Kidney (tissue), 22 donors: ENCODE data around the gene ELOVL6. TPM values are rescaled to one million over a fixed set of nuclear protein-coding genes. Genes with fewer than 3 reads are reported as not detected.

Experiments used
- DNase-seq, 5 donors: peaks; one replicate each; pipeline ENCODE4 v3.0.0-alpha.2; 2013 to 2020
- FAIRE-seq: peaks from 2 replicates; lab custom pipeline; 2012; peaks lifted over from hg19 to GRCh38; lab: Jason Lieb, UNC
- H3K27ac ChIP-seq, 2 donors: one replicate each; pipeline ENCODE4 v1.7.0; 2013; ENCODE audit warnings: low read depth in 2 of 2, low read length in 2 of 2, inconsistent platforms in 1 of 2
- H3K27me3 ChIP-seq: one replicate; pipeline ENCODE4 v1.7.1; 2013; ENCODE audit warnings: low read length, inconsistent platforms; ENCODE audit not compliant: control insufficient read depth, insufficient read depth
- H3K36me3 ChIP-seq, 3 donors: one replicate each; pipeline versions ENCODE4 v1.7.0 to v1.7.1; 2013; ENCODE audit warnings: low read length in 3 of 3, control low read depth in 1 of 3, inconsistent platforms in 1 of 3; ENCODE audit not compliant: insufficient read depth in 3 of 3, control insufficient read depth in 2 of 3
- H3K4me1 ChIP-seq, 3 donors: one replicate each; pipeline versions ENCODE4 v1.7.0 to v1.7.1; 2013; ENCODE audit warnings: low read length in 3 of 3, inconsistent platforms in 1 of 3, low read depth in 1 of 3; ENCODE audit not compliant: control insufficient read depth in 2 of 3, insufficient read depth in 2 of 3
- H3K4me3 ChIP-seq, 3 donors: one replicate each; pipeline versions ENCODE4 v1.7.0 to v1.8.1; 2013; ENCODE audit warnings: low read length in 3 of 3, control low read depth in 1 of 3, inconsistent platforms in 1 of 3
- H3K9ac ChIP-seq, 3 donors: one replicate each; pipeline versions ENCODE4 v1.7.0 to v1.7.1; 2013; ENCODE audit warnings: low read length in 3 of 3, control low read depth in 1 of 3, inconsistent platforms in 1 of 3
- H3K9me3 ChIP-seq, 3 donors: one replicate each; pipeline versions ENCODE4 v1.7.0 to v1.7.1; 2013; ENCODE audit warnings: low read length in 3 of 3, control low read depth in 1 of 3, inconsistent platforms in 1 of 3; ENCODE audit not compliant: control insufficient read depth in 2 of 3, insufficient read depth in 1 of 3
- CTCF ChIP-seq: IDR thresholded peaks from 3 replicates; pipeline ENCODE4 v1.5.1; 2012; ENCODE audit warnings: mild to moderate bottlenecking, moderate library complexity, borderline replicate concordance; ENCODE audit not compliant: insufficient read depth; ENCODE audit errors: extremely low read depth
- intact Hi-C: fragments of 100-400 bp; cut with DNase I; formaldehyde crosslinking; loops from one replicate; pipeline ENCODE4 v1.11.1; 2022
- long read RNA-seq, 10 donors: library from polyadenylated mRNA in 1 of 10; unstranded in 1 of 10; transcript quantifications; one replicate each; pipeline ENCODE4 v2.0.0 and lab custom pipeline, GENCODE V29; 2021 to 2026
- polyA plus RNA-seq: library from polyadenylated mRNA; stranded (reverse); fragments of 350-450 nt; fragmentation: Illumina TruSeq; extraction: RNeasy Lipid Tissue Mini Kit (QIAGEN cat#74804); gene quantifications from one replicate; pipeline ENCODE4 v1.2.3, GENCODE V29; 2014; ENCODE audit warnings: low read depth, low replicate concordance; ENCODE audit not compliant: insufficient read depth
- total RNA-seq: library from RNA; stranded (reverse); fragmentation: NEBNext Ultra II Directional; extraction: Animal tissue kit (Norgen Biotek cat#: 25700); gene quantifications from one replicate; pipeline ENCODE4 v1.2.1, GENCODE V29; 2021
- donor health status: control.
- donor health status: control.
- donor health status: control.
- donor health status: control.
- donor health status: control.
- donor health status: DM: yes; HTN: yes; CAD: no.
- donor health status: Normal renal cell carcinoma (clear cell type).

Gene ELOVL6
- total RNA-seq (10.7 TPM), polyA plus RNA-seq (21.5 TPM)
- long read RNA-seq, donor 1, partial matches to known transcripts: 0 of 3 reads
- long read RNA-seq, donor 1, other reads (novel, unspliced or antisense): 0 of 3 reads
- long read RNA-seq, donor 2, full-length matches to known transcripts: 4 of 4 reads
- long read RNA-seq, donor 2, partial matches to known transcripts: 0 of 4 reads
- long read RNA-seq, donor 2, other reads (novel, unspliced or antisense): 0 of 4 reads
- long read RNA-seq, donor 3, transcript ELOVL6-201 (4 exons, 3,090 nt): major isoform, 7 of 7 reads
- long read RNA-seq, donor 3, partial matches to known transcripts: 0 of 7 reads
- long read RNA-seq, donor 3, other reads (novel, unspliced or antisense): 0 of 7 reads
- long read RNA-seq, donor 4, transcript ELOVL6-201 (4 exons, 3,090 nt): major isoform, 7 of 8 reads
- long read RNA-seq, donor 4, partial matches to known transcripts: 0 of 8 reads
- long read RNA-seq, donor 4, other reads (novel, unspliced or antisense): 0 of 8 reads
- long read RNA-seq, donor 5, partial matches to known transcripts: 0 of 1 reads
- long read RNA-seq, donor 5, other reads (novel, unspliced or antisense): 0 of 1 reads
- long read RNA-seq, donor 6, full-length matches to known transcripts: 7 of 7 reads
- long read RNA-seq, donor 6, partial matches to known transcripts: 0 of 7 reads
- long read RNA-seq, donor 6, other reads (novel, unspliced or antisense): 0 of 7 reads
- long read RNA-seq, donor 7, partial matches to known transcripts: 0 of 8 reads
- long read RNA-seq, donor 7, other reads (novel, unspliced or antisense): 4 of 8 reads
- long read RNA-seq, donor 8, transcript ELOVL6-201 (4 exons, 3,090 nt): major isoform, 5 of 5 reads
- long read RNA-seq, donor 8, partial matches to known transcripts: 0 of 5 reads
- long read RNA-seq, donor 8, other reads (novel, unspliced or antisense): 0 of 5 reads
- long read RNA-seq, donor 9, partial matches to known transcripts: 0 of 3 reads
- long read RNA-seq, donor 9, other reads (novel, unspliced or antisense): 0 of 3 reads
- long read RNA-seq, donor 10, transcript ELOVL6-201 (4 exons, 3,090 nt): major isoform, 7 of 9 reads
- long read RNA-seq, donor 10, partial matches to known transcripts: 0 of 9 reads
- long read RNA-seq, donor 10, other reads (novel, unspliced or antisense): 0 of 9 reads

DNA sequence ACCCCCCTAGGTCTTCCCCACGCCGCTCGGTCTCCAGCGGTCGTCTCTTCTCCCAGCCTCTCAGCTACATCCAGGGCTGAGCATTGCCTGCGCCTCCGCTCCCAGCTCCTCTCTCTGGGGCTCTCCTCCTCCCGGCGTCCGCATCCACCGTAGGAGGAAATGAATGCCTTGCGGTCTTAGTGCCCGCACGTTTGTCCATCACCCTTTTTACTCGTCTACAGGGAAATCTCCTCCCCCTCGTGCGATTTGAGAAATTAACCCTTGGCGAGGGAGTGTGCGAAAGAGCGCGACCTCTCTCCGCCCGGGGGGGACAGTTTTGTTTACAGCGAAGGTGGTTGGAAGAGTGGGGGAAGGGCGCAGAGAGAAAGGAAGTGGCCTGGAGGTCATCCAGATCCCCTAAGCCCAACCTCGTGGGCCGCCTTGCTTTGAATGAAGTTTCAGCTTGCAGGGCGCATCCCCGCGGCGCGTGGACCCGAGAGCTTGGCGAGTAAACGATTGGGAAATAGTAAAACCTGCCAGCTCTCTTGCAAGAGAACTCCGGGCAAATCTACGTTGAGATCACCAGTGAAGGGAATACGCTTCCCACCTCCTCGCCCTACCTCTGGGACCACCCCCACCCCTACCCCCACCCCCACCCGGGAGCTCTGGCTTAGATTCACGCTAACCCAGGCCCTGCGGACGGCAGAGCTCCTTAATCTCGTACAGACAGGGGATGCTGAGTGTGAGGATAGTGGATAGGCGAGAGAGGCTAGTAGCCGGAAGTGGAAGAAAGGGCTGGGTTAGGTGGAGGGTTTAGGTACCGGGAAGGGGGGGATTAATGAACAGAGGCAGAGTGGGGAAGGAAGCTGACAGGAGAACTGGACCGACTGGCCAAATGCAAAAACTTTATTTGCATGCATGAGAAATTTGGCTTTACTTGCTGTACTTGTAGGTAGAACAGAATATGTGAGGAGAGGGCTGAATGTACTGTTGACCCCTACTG is at the start of gene ELOVL6:
Gene ELOVL6 (minus strand): TSS at position 181 of the 982 bp plus-strand sequence. CDS start 280 bp downstream, outside the sequence.
- DNase-seq: peak; percentile 76 to 90 (median 87)
- intact Hi-C loops: no loop called here
- no peak for FAIRE-seq
- Histone ChIP-seq H3K27me3 (no peaks in the 10 kb centered on the region), H3K4me1 (peaks cover 0 to 15% (median 10%) of the 10 kb centered on the region in 3 donors), H3K9me3 (no peaks in the 10 kb centered on the region), H3K4me3 (peak within 1 kb of the TSS; percentile 81 to 92 (median 92)), H3K36me3 (no peaks in the 10 kb centered on the region), H3K9ac (peak within 1 kb of the TSS; percentile 53 to 92 (median 65)), H3K27ac (peak within 1 kb of the TSS; percentile 37 to 83)
- no peak for TF ChIP-seq CTCF

GRCh38 chr4:110248100-110248499 is 49.7 kb upstream of the ELOVL6 start:
- intact Hi-C loops: no loop called here
- no peak for TF ChIP-seq CTCF
- H3K4me3 ChIP-seq: no peak overlapping the region
- no peaks in the 10 kb centered on the region for H3K27me3 ChIP-seq
- FAIRE-seq (no peak), DNase-seq (no peak)
- no peaks in the 10 kb centered on the region for H3K4me1 ChIP-seq
- no peak overlapping the region for H3K9ac ChIP-seq
- no peak overlapping the region for H3K27ac ChIP-seq
- no peaks in the 10 kb centered on the region for H3K36me3 ChIP-seq
- H3K9me3 ChIP-seq: no peaks in the 10 kb centered on the region

DNA sequence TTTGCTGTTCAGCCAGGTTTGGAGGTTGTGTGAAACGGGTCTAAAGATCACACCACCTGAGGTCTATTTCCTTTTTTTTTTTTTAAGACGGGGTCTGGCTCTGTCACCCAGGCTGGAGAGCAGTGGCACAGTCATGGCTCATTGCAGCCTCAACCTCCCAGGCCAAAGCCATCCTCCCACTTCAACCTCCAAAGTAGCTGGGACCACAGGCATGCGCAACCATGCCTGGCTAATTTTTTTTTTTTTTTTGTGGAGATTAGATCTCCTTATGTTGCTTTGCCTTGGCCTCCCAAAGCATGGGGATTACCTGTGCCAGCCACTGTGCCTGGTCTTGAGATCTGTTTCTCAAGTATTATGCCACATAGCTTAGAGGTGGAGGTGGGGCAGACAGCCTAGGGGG is 49.2 kb upstream of the ELOVL6 start:
- intact Hi-C loops: no loop called here
- FAIRE-seq: no peak

More for the DNA sequence above, 49.2 kb upstream of the ELOVL6 start:
- no peak for DNase-seq
- no peaks in the 10 kb centered on the region for H3K9me3 ChIP-seq
- H3K27me3 ChIP-seq: no peaks in the 10 kb centered on the region
- no peaks in the 10 kb centered on the region for H3K36me3 ChIP-seq
- no peak overlapping the region for H3K9ac ChIP-seq
- no peak for TF ChIP-seq CTCF
- no peak overlapping the region for H3K27ac ChIP-seq
- H3K4me1 ChIP-seq: no peaks in the 10 kb centered on the region
- no peak overlapping the region for H3K4me3 ChIP-seq
